ENCODE data around the gene JOSD1.

JOSD1 gene

GRCh38 chr22:38720350-38720749 lies 19.6 kb upstream of the JOSD1 start:
- DNase-seq (ENCODE audit: low read depth) = no peak
- H3K4me3 ChIP-seq (replicated peaks; ENCODE audit: low read depth, low read length) = no peak overlapping the region
- no peak for TF ChIP-seq CTCF (IDR thresholded peaks at IDR 0.05; ENCODE audit: low read length, missing control alignments)

DNA sequence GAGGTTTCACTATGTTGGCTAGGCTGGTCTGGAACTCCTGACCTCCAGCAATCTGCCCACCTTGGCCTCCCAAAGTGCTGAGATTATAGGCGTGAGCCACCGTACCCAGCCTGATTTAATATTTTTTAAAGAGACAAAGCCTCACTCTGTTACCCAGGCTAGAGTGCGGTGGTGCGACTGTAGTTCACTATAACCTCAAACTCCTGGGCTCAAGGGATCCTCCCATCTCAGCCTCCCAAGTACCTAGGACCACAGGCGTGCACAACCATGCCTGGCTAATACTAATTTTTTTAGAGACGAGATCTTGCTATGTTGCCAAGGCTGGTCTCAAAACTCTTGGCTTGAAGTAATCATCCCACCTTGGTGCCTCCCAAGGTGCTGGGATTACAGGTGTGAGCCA lies 18.5 kb upstream of the JOSD1 start:
- TF ChIP-seq CTCF (IDR thresholded peaks at IDR 0.05; ENCODE audit: low read length, missing control alignments) = no peak
- no peak for DNase-seq (ENCODE audit: low read depth)

DNA sequence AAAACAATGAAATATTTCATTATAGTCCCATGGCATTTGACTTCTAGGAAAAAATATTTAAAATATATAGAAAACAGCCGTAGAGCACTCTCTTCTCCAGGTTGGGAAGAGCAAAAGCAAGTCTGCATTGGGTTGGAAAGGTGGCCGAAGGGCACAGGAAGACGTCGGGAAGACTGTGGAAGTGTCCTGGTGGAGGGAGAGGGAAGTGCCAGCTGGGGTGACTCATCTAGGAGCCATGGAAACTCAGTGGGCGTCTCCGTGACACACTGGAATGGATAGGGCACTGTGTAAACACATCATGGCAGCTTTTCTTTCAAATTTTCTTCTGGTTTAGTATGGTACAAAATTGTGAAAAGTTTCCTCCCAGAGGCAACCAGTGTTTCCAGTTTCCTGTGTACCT lies 17.7 kb upstream of the JOSD1 start:
- TF ChIP-seq CTCF (IDR thresholded peaks at IDR 0.05; ENCODE audit: low read length, missing control alignments) = peak; percentile 76
- DNase-seq (ENCODE audit: low read depth) = peak; percentile 81
- no peak overlapping the region for H3K4me3 ChIP-seq (replicated peaks; ENCODE audit: low read depth, low read length)

More for the DNA sequence above, 18.5 kb upstream of the JOSD1 start:
- H3K4me3 ChIP-seq (replicated peaks; ENCODE audit: low read depth, low read length) = no peak overlapping the region

DNA sequence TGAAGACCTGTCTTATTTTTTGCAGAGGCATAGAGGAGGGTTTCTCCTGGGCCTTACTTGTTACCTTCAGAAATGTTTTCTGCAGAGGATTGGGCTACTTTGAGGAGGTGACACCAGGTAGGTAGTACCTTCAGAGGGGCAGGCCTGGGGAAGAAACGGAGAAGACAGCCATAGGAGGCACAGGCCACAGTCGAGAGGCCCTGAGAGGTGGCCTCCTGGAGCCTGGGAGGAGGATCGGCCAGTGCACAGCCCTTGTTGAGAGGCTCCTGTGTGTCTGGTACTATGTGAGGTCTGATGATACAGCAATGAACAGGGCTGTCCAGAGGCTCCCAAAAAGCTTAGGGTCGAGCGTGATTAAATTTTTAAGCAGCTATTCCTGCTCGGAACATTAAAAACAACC lies 16.5 kb upstream of the JOSD1 start:
- no peak overlapping the region for H3K4me3 ChIP-seq (replicated peaks; ENCODE audit: low read depth, low read length)
- no peak for DNase-seq (ENCODE audit: low read depth)
- no peak for TF ChIP-seq CTCF (IDR thresholded peaks at IDR 0.05; ENCODE audit: low read length, missing control alignments)

- DNase-seq (ENCODE audit: low read depth) = no peak
- H3K4me3 ChIP-seq (replicated peaks; ENCODE audit: low read depth, low read length) = no peak overlapping the region
- no peak for TF ChIP-seq CTCF (IDR thresholded peaks at IDR 0.05; ENCODE audit: low read length, missing control alignments)
Measured at GRCh38 chr22:38716826-38717225, 16.1 kb upstream of the JOSD1 start.

- TF ChIP-seq CTCF (IDR thresholded peaks at IDR 0.05; ENCODE audit: low read length, missing control alignments) = no peak
- DNase-seq (ENCODE audit: low read depth) = no peak
- no peak overlapping the region for H3K4me3 ChIP-seq (replicated peaks; ENCODE audit: low read depth, low read length)
Measured at GRCh38 chr22:38716271-38716670, 15.5 kb upstream of the JOSD1 start.

- TF ChIP-seq CTCF (IDR thresholded peaks at IDR 0.05; ENCODE audit: low read length, missing control alignments) = no peak
- DNase-seq (ENCODE audit: low read depth) = no peak
- no peak overlapping the region for H3K4me3 ChIP-seq (replicated peaks; ENCODE audit: low read depth, low read length)
Measured at GRCh38 chr22:38715852-38716251, 15.1 kb upstream of the JOSD1 start.

Data from fibroblast of pulmonary artery (primary cell).